ENCODE measurements around the gene ZSCAN9. TPM values are rescaled to one million over a fixed set of nuclear protein-coding genes. Genes with fewer than 3 reads are reported as not detected.

ZSCAN9 gene
- polyA plus RNA-seq, 3 donors = 4.7 to 5.4 (median 4.7) TPM

GRCh38 chr6:28258877-28259777, 34.1 kb downstream of the ZSCAN9 start, which contains the start of gene NKAPL:
Gene NKAPL, plus strand, starts transcription at chr6:28259297. Its CDS starts 75 bp downstream, at chr6:28259372.
- no peak within 1 kb of the TSS for H3K27ac ChIP-seq (ENCODE audit: low read depth, low read length)
- 26 to 34% (median 33%) methylated on average over 58 of the region's 58 CpGs for WGBS, 3 donors

- 32 to 55% (median 49%) methylated on average over 2 of the region's 2 CpGs for WGBS, 3 donors
- no peak overlapping the region for H3K27ac ChIP-seq (ENCODE audit: low read depth, low read length)
Observed at GRCh38 chr6:28263922-28264321, 38.8 kb downstream of the ZSCAN9 start.

GRCh38 chr6:28264834-28265401, 39.8 kb downstream of the ZSCAN9 start:
- 58 to 59% (median 58%) methylated on average over 4 of the region's 4 CpGs for WGBS, 3 donors
- no peak overlapping the region for H3K27ac ChIP-seq (ENCODE audit: low read depth, low read length)

GRCh38 chr6:28266563-28266961, 41.5 kb downstream of the ZSCAN9 start:
- WGBS, 3 donors = 6 to 12% (median 7%) methylated on average over 5 of the region's 5 CpGs
- no peak overlapping the region for H3K27ac ChIP-seq (ENCODE audit: low read depth, low read length)

- H3K27ac ChIP-seq (ENCODE audit: low read depth, low read length) = no peak within 1 kb of the TSS
- WGBS, 3 donors = 0 to 1% (median 0%) methylated on average over 32 of the region's 32 CpGs
Observed at GRCh38 chr6:28266962-28267694, 42.1 kb downstream of the ZSCAN9 start, which contains the start of gene ZSCAN26. Gene ZSCAN26, plus strand, starts transcription at chr6:28267143. Its CDS starts 4,777 bp downstream, at chr6:28271920.

- 0 to 7% (median 4%) methylated on average over 1 of the region's 1 CpG for WGBS, 3 donors
- H3K27ac ChIP-seq (ENCODE audit: low read depth, low read length) = no peak overlapping the region
Observed at GRCh38 chr6:28267695-28268059, 42.6 kb downstream of the ZSCAN9 start.

GRCh38 chr6:28269492-28269891, 44.4 kb downstream of the ZSCAN9 start:
- no peak overlapping the region for H3K27ac ChIP-seq (ENCODE audit: low read depth, low read length)

- no peak overlapping the region for H3K27ac ChIP-seq (ENCODE audit: low read depth, low read length)
Observed at GRCh38 chr6:28274888-28275287, 49.8 kb downstream of the ZSCAN9 start.

GRCh38 chr6:28277746-28278145, 52.7 kb downstream of the ZSCAN9 start:
- H3K27ac ChIP-seq (ENCODE audit: low read depth, low read length) = no peak overlapping the region
- 70 to 73% (median 71%) methylated on average over 3 of the region's 3 CpGs for WGBS, 3 donors

GRCh38 chr6:28280595-28281287, 55.7 kb downstream of the ZSCAN9 start:
- WGBS, 3 donors = 39 to 42% (median 40%) methylated on average over 3 of the region's 3 CpGs
- H3K27ac ChIP-seq (ENCODE audit: low read depth, low read length) = no peak overlapping the region

GRCh38 chr6:28281288-28282064, 56.4 kb downstream of the ZSCAN9 start, which contains the start of gene PGBD1:
Gene PGBD1, plus strand, starts transcription at chr6:28281572. Its CDS starts 2,242 bp downstream, at chr6:28283814.
- no peak within 1 kb of the TSS for H3K27ac ChIP-seq (ENCODE audit: low read depth, low read length)

GRCh38 chr6:28282926-28283325, 57.9 kb downstream of the ZSCAN9 start:
- no peak overlapping the region for H3K27ac ChIP-seq (ENCODE audit: low read depth, low read length)
- WGBS, 3 donors = 97 to 98% (median 98%) methylated on average over 2 of the region's 2 CpGs

More at GRCh38 chr6:28281288-28282064, 56.4 kb downstream of the ZSCAN9 start, which contains the start of gene PGBD1:
- WGBS, 3 donors = 0 to 1% (median 1%) methylated on average over 50 of the region's 50 CpGs

Other genes starting within 250 kb of the ZSCAN9 start
- gene ZNF165, start 144.7 kb upstream of the ZSCAN9 start, polyA plus RNA-seq = 1 to 10 TPM in 2 of 3 donors, under 1 TPM in 1; 0.31 to 2.3 (median 1.0) TPM
- gene ZSCAN16, start 100.7 kb upstream of the ZSCAN9 start, polyA plus RNA-seq = 1 to 10 TPM; 2.6 to 3.7 (median 2.7) TPM
- gene ZKSCAN8, start 83.4 kb upstream of the ZSCAN9 start, polyA plus RNA-seq = 1 to 10 TPM; 3.5 to 6.1 (median 3.7) TPM
- 1 to 10 TPM; 1.0 to 1.7 (median 1.6) TPM for gene ZKSCAN4, start 27.0 kb downstream of the ZSCAN9 start, polyA plus RNA-seq
- 1 to 10 TPM; 1.2 to 3.0 (median 2.4) TPM for gene NKAPL, start 34.0 kb downstream of the ZSCAN9 start, polyA plus RNA-seq
- gene ZSCAN26, start 41.9 kb downstream of the ZSCAN9 start, polyA plus RNA-seq = 1 to 10 TPM; 4.5 to 7.2 (median 4.9) TPM
- gene PGBD1, start 56.3 kb downstream of the ZSCAN9 start, polyA plus RNA-seq = 1 to 10 TPM in 2 of 3 donors, under 1 TPM in 1; 0.98 to 2.8 (median 2.0) TPM
- 1 to 10 TPM; 3.0 to 9.1 (median 3.8) TPM for gene ZSCAN31, start 110.9 kb downstream of the ZSCAN9 start, polyA plus RNA-seq
- 1 to 10 TPM in 1 of 3 donors, under 1 TPM in 2; 0.85 to 2.0 (median 0.88) TPM for gene ZKSCAN3, start 124.7 kb downstream of the ZSCAN9 start, polyA plus RNA-seq
- gene ZSCAN12, start 174.5 kb downstream of the ZSCAN9 start, polyA plus RNA-seq = 1 to 10 TPM; 1.0 to 1.7 (median 1.3) TPM
- under 1 TPM in 2 of 3 donors, not detected in 1; 0.18 to 0.75 TPM for gene ZSCAN23, start 218.2 kb downstream of the ZSCAN9 start, polyA plus RNA-seq

Measured in adipose tissue (tissue), 3 donors.